DND-41 (cell line): Measurements from ENCODE around the gene IL22RA1.

ENCODE experiments used
- EZH2 ChIP-seq: IDR thresholded peaks from 3 replicates; pipeline ENCODE4 v1.6.1; 2012; ENCODE audit warnings: borderline replicate concordance, low read depth, mild to moderate bottlenecking, moderate library complexity, low read length, inconsistent platforms; ENCODE audit not compliant: severe bottlenecking
- TF ChIP-seq, protein P1 (sequence below): IDR thresholded peaks from 2 replicates; pipeline ENCODE4 v1.5.1; 2012; ENCODE audit warnings: borderline replicate concordance, low read length, moderate library complexity, mild to moderate bottlenecking; ENCODE audit not compliant: poor library complexity, severe bottlenecking; ENCODE audit errors: extremely low read depth

DNA sequence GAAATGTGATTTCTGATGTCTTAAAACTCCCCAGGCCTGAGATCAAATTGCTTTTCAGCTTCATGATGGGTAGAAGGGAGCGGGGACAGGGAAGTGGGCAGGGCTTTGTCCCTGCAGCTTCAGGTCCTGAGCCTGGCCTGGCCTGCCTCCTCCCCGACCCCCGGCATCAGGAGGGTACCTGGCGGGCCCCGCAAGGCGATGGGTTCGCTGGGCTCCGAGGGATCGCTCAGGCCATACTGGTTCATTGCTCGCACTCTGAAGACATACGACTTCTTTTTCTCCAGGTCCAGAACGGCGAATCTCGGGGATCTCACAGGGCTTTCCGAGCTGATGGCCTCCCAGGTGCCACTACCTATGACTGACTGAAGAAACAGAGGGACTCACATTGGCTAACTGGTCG, 56.5 kb downstream of the IL22RA1 start:
- TF ChIP-seq, protein P1, sequence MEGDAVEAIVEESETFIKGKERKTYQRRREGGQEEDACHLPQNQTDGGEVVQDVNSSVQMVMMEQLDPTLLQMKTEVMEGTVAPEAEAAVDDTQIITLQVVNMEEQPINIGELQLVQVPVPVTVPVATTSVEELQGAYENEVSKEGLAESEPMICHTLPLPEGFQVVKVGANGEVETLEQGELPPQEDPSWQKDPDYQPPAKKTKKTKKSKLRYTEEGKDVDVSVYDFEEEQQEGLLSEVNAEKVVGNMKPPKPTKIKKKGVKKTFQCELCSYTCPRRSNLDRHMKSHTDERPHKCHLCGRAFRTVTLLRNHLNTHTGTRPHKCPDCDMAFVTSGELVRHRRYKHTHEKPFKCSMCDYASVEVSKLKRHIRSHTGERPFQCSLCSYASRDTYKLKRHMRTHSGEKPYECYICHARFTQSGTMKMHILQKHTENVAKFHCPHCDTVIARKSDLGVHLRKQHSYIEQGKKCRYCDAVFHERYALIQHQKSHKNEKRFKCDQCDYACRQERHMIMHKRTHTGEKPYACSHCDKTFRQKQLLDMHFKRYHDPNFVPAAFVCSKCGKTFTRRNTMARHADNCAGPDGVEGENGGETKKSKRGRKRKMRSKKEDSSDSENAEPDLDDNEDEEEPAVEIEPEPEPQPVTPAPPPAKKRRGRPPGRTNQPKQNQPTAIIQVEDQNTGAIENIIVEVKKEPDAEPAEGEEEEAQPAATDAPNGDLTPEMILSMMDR: no peak
- TF ChIP-seq EZH2: no peak
